ENCODE results near the gene ZNF841. TPM values are rescaled to one million over a fixed set of nuclear protein-coding genes. Genes with fewer than 3 reads are reported as not detected.
A peak's percentile ranks its signal among the peaks of the same experiment; 100 is the strongest.
"Not testable (repeated sequence)": the region's sequence is repeated elsewhere in the genome, so short reads cannot be mapped to it uniquely, and the experiment has no call there.

ZNF841 gene
- total RNA-seq: 13.2 TPM
- long read RNA-seq, partial matches to known transcripts: 0 of 4 reads
- long read RNA-seq, other reads (novel, unspliced or antisense): 4 of 4 reads

DNA sequence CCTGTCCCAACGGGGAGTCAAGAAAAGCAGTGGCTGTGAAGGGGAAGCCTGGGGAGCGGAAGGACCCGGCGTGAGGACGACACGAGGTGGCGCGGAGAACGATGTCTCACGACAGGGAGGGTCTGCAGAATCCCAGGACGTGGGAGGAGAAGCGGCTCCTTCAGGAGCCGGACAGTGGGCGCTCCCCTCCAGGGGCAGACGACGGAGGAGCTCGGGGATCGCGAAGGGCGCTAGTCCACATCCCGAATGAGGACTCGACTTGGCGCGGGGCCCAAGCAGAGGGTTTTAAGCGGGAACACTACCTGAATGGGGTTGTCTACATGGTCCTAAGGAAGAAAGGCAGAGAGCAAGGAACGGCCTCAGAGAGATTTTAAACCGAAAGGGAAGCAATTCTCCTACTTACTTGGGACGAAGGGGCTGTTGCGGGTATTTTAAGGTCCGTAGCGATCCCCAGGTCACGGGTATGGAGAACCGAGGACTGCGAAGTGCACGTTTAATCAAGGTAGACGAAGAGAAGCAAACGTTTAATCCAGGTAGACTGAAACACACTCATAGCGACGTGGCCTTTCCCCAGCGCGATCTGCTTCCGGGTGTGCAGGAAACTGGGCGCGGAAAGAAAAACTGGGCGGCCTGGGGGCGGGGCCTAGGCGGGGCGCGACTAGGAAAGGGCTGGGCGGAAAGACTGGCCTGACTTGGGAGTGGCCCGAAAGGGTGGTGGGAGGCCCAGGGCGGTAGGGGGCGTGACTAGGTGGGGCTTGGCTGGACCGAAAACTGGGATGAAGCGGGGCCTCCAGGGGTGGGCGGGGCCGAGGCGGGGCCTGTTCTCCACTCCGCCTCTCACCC lies at the start of gene ZNF841:
Gene ZNF841 (minus strand): TSS at position 594 of the 843 bp plus-strand sequence. CDS start 10,964 bp downstream, outside the sequence.
- intact Hi-C loops (cut with DNase I): no loop called here
- peak; percentile 96 for DNase-seq (ENCODE audit: low spot score)

DNA sequence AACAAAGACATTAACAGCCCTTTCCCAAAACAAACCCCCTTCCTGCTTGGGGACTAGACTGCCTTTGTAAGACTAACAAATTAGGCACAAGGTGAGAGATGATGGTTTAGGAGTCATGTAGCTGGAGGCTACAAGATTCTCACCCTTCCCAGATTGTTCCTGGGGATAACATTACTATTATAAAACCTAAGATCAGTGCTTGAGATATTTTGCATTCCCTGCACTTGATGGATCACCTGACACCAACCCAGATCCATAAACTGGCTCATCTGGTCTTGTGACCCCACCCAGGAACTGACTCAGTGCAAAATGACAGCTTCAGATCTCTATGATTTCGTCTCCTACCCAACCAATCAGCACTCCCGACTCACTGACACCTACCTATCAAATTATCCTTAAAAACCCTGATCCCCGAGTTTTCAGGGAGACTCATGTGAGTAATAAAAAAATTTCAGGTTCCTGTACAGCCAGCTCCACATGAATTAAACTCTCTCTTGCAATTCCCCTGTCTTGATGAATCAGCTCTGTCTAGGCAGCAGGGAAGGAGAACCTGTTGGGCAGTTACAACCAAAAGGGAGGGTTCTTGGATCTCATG lies 46.5 kb upstream of the ZNF841 start:
- no peak for DNase-seq (ENCODE audit: low spot score)
- intact Hi-C loops (cut with DNase I): no loop called here

DNA sequence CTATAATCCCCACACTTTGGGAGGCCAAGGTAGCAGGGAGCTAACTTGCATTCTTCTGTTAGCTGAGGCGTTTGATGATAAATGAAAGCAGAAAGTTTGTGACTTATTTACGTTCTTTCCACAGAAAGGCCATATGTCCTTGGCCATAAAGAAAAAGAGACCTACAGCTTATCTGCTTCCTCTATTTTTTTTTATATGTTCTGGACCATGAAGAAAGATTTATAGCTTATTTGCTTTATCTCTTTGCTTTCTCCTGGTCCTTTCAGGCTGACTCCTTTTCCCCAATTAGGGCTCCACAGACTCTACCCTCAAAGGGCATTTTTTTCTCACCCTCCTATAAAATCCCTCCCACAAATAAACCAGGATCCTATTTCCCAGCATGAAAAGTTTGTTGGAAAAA lies 45.6 kb upstream of the ZNF841 start:
- intact Hi-C loops (cut with DNase I): no loop called here
- no peak for DNase-seq (ENCODE audit: low spot score)

DNA sequence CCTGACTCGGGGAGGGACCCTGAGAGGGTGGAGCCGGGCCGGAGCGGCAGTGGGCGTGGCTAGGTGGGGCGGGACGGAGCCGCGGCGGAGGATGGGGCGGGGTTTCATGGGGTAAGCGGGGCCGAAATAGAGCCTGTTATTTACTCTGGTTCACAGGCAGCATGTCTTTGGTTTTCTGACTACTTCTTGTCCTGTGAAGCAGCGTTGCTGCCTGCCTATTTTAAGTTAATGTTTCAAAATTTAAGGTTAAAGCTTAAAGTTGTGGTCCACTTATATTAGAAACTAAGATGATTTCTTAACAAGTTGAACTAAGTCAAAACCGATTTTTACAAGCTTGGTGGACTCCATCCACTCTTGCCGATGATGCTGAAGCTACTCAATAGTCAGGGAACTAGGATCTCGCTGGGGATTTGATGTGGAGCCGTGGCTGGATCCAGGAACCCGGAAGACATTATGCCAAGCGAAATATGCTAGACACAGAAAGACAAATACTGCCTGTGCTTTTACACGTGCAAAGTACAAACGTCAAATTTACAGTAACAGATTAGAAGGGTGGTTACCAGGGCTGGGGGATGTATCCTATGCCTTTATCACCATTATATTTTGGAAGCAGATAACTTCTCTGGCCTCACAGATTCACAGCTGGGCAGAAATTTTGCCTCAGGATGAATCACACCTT lies 44.6 kb upstream of the ZNF841 start:
- intact Hi-C loops (cut with DNase I): no loop called here
- no peak for DNase-seq (ENCODE audit: low spot score)

DNA sequence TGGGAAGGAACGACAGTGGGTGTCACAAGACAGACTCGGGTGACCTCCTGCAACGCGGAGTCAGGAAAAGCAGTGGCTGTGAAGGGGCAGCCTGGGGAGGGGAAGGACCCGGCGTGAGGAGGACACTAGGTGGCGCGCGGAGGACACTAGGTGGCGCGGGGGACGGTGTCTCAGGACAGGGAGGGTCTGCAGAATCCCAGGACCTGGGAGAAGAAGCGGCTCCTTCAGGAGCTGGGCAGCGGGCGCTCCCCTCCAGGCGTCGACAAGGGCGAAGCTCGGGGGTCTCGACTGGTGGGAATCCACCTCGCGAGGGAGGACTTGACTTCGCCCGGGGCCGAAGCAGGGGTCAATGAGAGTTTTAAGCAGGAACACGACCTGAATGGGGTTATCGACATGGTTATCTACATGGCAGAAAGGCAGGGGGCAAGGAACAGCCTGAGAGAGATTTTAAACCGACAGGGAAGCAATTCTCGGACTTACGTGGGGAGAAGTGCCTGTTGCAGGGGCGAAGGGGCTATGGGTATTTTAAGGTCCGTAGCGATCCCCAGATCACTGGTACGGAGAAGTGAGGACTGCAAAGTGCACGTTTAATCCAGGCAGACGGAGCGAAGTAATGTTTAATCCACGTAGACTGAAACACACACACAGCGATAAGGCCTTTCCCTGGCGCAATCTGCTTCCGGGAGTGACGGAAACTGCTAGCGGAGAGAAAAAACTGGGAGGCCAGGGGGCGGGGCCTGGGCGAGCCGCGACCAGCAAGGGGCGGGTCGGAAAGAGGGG lies 43.9 kb upstream of the ZNF841 start, which contains the start of gene ZNF616:
Gene ZNF616 (minus strand): TSS at position 687 of the 780 bp plus-strand sequence. CDS start 9,426 bp downstream, outside the sequence.
- intact Hi-C loops (cut with DNase I): loop anchor here (1.0 to 5.0 kb wide), 3 partner anchors 33 to 99 kb away; partner anchors contain the start of gene ZNF836
- peak; percentile 99 for DNase-seq (ENCODE audit: low spot score)

DNA sequence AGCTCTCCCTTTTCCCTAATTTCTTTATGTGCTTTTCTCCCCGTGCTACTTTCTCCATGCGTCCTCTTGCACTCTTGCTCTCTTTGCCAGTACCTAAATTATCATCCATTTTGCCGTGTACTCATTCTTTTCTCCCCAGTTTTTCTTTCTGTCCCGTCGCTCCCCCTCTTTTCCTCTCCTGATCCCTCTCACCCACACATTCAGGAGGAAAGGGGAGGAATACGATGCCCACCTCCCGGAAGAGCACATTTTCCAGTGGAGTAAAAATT lies 43.4 kb upstream of the ZNF841 start:
- no peak for DNase-seq (ENCODE audit: low spot score)
- intact Hi-C loops (cut with DNase I): loop anchor here (1.0 to 5.0 kb wide), 3 partner anchors 33 to 99 kb away; partner anchors contain the start of gene ZNF836

DNA sequence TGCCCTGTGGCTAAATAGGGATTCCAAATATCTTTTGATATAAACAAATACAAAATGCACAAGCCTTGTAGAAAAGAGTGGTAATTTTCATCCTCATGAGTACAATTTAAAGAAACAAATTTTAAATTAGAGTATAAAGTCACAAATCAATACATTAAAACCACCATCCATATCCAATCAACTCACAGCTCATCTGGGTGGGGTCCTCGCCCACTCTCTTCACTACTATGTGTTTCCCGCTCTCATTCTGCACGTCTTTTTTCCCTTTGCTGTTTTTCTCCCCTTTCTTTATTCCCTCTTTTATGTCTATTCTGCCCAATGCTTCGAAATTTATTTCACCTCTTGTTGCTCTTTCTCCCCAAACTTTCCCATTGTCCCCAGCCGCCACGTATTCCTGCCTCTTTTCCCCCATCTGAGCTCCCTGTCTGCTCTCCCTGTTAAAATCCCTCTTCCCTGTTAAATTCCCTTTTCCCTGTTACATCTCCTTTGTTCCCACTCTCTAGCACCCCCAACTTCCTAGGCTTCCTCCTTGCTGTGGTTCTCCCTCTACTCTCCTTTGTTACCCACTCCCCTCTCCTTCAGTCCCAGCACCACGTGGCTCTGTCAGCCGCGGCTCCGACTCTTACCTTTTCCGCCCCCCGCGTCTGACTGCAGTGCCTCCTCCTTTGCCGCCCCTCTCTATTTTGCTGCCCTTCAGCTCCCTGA lies 42.9 kb upstream of the ZNF841 start:
- DNase-seq (ENCODE audit: low spot score): no peak

DNA sequence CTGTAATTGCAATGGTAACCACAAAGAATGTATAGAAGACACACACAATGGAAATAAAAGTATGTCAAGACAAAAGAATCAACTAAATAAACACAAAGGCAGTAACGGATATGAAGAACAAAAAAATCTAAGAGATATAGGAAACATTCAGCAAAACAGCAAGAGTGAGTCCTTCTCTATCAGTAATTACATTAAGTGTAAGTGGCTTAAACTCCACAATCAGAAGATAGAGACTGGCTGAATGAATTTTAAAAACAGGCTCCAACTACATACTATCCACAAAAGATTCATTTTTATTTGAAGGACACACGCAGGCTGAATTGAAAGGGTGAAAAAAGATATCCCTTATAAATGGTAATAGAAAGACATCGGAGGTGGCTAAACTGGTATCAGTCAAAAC lies 24.7 kb upstream of the ZNF841 start:
- intact Hi-C loops (cut with DNase I): no loop called here

More for the DNA sequence above, 42.9 kb upstream of the ZNF841 start:
- intact Hi-C loops (cut with DNase I): loop anchor here (5.0 kb wide), 1 partner anchor 34 kb away; the partner anchor contains the start of gene ZNF836

DNA sequence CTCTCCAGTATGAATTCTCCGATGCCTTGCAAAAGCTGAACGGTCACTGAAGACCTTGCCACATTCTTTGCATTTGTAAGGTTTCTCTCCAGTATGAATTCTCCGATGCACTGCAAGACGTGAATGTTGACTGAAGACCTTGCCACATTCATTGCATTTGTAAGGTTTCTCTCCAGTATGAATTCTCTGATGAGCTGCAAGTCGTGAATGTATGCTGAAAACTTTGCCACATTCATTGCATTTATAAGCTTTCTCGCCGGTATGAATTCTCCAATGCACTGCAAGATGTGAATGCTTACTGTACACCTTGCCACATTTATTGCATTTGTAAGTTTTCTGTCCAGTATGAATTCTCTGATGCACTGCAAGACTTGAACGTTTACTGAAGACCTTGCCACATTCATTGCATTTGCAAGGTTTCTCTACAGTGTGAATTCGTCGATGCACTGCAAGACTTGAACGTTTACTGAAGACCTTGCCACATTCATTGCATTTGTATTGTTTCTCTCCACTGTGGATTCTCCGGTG lies 20.0 kb upstream of the ZNF841 start:
- intact Hi-C loops (cut with DNase I): no loop called here
- DNase-seq (ENCODE audit: low spot score): no peak

More for the DNA sequence above, 24.7 kb upstream of the ZNF841 start:
- DNase-seq (ENCODE audit: low spot score): no peak

DNA sequence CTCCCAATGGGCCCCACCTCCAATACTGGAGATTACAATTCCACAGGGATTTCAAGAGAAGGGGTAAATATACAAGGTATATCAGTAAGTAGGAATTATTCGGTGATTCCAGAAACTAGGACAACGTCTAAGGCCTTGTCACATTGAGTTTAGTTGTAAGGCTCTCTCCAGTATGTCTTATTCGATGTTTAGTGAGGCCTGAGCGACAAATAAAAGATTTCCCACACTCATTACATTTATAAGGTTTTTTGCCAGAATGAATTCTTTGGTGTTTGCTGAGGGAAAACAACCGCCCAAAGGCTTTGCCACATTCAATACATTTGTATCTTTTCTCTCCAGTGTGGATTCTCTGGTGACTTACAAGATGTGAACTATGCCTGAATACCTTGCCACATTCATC lies 19.1 kb upstream of the ZNF841 start:
- DNase-seq (ENCODE audit: low spot score): no peak
- intact Hi-C loops (cut with DNase I): no loop called here

DNA sequence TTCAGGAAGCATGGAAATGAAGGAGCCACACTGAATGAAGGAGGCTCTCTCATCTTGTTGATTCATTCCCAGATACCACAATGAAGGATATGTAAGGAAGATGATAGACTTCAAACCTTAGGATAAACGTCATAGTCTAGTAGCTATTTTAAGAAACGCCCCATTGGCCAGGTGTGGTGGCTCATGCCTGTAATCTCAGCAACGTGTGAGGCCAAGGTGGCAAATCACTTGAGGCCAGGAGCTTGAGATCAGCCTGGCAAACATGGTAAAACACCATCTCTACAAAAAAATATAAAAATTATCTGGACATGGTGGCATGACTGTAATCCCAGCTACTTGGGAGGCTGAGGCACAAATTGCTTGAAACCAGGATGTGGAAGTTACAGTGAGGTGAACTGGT lies 17.1 kb upstream of the ZNF841 start:
- intact Hi-C loops (cut with DNase I): no loop called here
- no peak for DNase-seq (ENCODE audit: low spot score)

DNA sequence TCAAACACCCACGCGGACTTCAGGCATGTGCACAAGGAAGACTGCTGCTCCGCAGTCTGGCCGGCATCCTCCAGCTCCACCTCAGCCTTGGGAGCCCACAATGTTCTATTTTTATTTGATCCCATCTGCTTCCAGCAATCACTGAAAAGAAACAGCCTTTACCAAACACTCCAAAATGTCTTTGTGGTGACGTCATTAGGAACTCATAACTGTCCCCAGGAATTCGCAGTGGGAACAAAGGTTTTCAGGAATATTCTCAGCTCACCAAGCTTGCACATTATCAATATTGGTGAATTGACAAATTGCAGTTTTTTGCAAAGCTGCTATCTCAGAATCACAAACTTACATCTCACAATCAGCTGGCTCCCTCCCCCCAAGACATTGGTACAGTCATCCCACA lies 15.2 kb upstream of the ZNF841 start:
- no peak for DNase-seq (ENCODE audit: low spot score)
- intact Hi-C loops (cut with DNase I): no loop called here

DNA sequence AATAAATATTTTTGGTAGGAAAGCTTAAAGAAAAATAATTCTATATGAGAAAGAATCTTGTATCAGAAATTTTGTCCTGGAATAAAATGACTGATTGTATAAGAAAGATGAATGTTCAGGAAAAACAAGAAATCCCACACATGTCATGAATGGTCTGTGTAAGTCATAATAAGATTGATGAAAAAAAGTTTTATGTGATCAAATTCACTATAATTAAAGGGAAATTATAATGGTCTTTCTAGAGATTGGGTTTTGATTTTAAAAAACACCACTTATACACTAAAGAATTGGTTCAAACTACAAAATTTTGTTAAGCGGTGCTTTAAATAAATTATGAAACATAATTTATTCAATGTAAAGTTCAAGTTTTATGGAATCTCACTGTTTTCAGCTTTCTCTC lies 7.2 kb upstream of the ZNF841 start:
- DNase-seq (ENCODE audit: low spot score): no peak
- intact Hi-C loops (cut with DNase I): no loop called here

DNA sequence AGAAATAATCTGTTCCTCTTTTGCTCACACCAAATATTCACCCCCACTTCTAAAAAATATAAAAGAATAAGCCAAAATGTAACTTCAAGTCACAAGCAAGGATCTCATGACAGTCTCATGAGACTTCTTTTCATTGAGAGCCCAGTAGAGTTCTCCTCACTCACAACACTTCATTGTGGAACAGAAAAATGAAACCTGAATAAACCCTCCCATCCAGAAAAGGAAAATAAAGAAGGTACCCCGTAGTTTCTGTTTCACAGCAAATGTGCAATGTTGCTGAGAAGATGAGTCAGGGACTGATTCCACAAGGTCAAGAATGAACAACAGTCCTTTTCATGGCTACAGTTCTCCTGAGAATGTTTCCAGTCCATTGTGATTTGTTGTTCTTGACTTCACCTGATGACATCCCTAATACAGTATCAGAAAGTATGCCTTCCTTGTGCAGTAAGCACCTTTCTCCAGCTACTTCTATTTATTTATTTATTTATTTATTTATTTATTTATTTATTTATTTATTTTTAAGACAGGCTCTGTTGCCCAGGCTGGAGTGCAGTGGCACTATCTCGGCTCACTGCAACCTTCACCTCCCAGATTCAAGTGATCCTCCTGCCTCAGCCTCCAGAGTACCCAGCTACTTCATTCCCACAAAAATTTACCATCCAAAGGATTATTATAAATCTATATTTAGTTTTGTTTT lies 6.4 kb upstream of the ZNF841 start:
- no peak for DNase-seq (ENCODE audit: low spot score)
- intact Hi-C loops (cut with DNase I): no loop called here

DNA sequence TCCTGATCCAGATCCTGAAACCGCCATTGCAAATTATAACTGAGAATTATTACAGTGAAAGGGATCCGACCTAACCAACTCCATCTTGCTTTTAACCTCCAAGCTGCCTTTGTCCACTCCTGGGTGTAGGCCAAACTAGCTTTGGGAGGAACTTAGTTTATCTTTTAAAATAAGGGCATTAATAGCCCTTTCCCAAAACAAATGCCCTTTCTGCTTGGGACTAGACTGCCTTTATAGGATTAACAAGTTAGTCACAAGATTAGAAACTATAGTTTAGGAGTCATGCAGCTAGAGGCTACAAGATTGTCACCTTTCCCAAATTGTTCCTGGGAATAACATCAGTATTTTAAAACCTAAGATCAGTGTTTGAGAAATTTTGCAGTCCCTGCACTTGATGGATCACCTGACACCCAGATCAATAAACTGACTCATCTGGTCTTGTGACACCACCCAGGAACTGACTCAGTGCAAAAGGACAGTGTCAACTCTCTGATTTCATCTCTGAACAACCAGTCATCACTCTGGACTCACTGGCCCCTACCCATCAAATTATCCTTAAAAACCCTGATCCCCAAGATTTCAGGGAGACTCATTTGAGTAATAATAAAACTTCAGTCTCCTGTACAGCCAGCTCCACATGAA lies 4.1 kb upstream of the ZNF841 start:
- intact Hi-C loops (cut with DNase I): no loop called here
- no peak for DNase-seq (ENCODE audit: low spot score)

DNA sequence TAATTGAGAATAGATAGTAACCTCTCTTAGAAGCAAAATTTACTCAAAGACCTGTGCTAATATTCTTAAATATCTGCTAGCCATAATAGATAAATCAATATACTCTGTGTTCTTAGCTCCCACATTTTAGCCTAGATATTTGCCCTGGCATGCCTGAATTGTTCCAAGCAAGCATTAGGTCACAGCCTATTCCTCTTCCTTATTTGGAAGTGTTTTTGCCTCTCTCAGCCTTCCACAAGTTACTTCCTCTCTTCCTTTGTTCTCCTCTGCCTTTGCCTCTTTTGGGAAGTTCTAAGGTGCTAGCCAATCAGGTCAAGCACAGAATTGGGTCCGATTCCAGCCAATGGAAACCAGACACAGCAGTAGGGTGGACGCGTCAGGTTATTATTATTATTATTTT lies 851 bp upstream of the ZNF841 start:
- intact Hi-C loops (cut with DNase I); DNase-seq (ENCODE audit: low spot score): not testable (repeated sequence)

DNA sequence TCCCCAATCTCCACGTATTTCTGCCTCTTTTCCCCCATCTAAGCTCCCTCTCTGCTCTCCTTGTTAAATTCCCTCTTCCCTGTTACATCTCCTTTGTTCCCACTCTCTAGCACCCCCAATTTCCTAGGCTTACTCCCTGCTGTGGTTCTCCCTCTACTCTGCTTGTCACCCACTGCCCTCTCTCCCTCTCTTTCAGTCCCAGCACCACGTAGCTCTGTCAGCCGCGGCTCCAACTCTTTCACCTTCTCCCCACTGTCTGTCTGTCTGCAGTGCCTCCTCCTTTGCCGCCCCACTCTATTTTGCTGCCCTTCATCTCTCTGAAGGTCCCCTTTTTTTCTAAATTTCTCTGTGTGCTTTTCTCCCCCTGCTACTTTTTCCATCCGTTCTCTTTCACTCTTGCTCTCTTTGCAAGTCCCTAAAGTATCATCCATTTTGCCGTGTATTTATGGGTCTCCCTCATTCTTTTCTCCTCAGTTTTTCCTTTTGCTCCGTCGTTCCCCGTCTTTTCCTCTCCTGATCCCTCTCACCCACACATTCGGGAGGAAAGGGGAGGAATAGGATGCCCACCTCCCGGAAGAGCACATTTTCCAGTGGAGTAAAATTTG lies 937 bp downstream of the ZNF841 start:
- intact Hi-C loops (cut with DNase I): no loop called here
- no peak for DNase-seq (ENCODE audit: low spot score)

All from cardiac septum (tissue), 1 donor.